Measurements from ENCODE around the gene POMZP3.
"Not testable (repeated sequence)": the region's sequence is repeated elsewhere in the genome, so short reads cannot be mapped to it uniquely, and the experiment has no call there.

DNA sequence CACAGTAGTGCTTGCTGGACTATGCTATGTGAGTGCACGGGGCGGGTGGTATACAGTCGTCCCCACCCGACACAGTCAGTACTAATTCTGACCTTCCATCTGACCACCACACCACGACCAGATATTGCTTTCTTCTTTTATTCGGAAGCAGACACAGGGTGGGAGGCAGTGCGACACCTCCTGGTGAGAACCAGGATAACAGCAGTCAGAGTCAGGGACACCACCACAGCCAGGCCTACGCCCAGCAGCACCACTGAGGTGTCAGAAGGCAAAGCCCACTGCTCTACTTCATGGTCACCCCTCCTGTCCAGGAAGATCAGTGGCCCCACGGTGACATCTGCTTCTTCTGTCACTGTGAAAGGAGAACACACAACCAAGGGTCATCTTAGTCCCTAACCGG, 17.2 kb downstream of the POMZP3 start:
- TF ChIP-seq, protein P1, sequence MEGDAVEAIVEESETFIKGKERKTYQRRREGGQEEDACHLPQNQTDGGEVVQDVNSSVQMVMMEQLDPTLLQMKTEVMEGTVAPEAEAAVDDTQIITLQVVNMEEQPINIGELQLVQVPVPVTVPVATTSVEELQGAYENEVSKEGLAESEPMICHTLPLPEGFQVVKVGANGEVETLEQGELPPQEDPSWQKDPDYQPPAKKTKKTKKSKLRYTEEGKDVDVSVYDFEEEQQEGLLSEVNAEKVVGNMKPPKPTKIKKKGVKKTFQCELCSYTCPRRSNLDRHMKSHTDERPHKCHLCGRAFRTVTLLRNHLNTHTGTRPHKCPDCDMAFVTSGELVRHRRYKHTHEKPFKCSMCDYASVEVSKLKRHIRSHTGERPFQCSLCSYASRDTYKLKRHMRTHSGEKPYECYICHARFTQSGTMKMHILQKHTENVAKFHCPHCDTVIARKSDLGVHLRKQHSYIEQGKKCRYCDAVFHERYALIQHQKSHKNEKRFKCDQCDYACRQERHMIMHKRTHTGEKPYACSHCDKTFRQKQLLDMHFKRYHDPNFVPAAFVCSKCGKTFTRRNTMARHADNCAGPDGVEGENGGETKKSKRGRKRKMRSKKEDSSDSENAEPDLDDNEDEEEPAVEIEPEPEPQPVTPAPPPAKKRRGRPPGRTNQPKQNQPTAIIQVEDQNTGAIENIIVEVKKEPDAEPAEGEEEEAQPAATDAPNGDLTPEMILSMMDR (IDR thresholded peaks at IDR 0.05; ENCODE audit: extremely low read depth in 1 of 2, insufficient read depth in 1 of 2, low read depth in 1 of 2, low read length in 2 of 2) = not testable (repeated sequence)
- not testable (repeated sequence) for TF ChIP-seq POLR2A (IDR thresholded peaks at IDR 0.05; ENCODE audit: low read depth, low read length); EZH2 (IDR thresholded peaks at IDR 0.05; ENCODE audit: borderline replicate concordance, low read depth, low read length, severe bottlenecking); POLR2AphosphoS5 (IDR thresholded peaks at IDR 0.05; ENCODE audit: insufficient read depth, low read depth, low read length)
